ENCODE data around the gene ABHD2.
"Not testable (repeated sequence)": the region's sequence is repeated elsewhere in the genome, so short reads cannot be mapped to it uniquely, and the experiment has no call there.

ABHD2 gene

GRCh38 chr15:89087830-89088604, at the start of gene ABHD2:
Gene ABHD2 (plus strand): TSS chr15:89088456. CDS start chr15:89116328, 27,872 bp downstream.
- peak; percentile 99 for DNase-seq

- no peak for DNase-seq
Observed at GRCh38 chr15:89039142-89039541, 49.1 kb upstream of the ABHD2 start.

- DNase-seq: no peak
Observed at GRCh38 chr15:89041507-89041906, 46.7 kb upstream of the ABHD2 start.

GRCh38 chr15:89042387-89042786, 45.9 kb upstream of the ABHD2 start:
- no peak for DNase-seq

- no peak for DNase-seq
Observed at GRCh38 chr15:89043031-89044002, 44.9 kb upstream of the ABHD2 start.

GRCh38 chr15:89049016-89049666, 39.1 kb upstream of the ABHD2 start:
- not testable (repeated sequence) for DNase-seq

- DNase-seq: no peak
Observed at GRCh38 chr15:89051875-89052274, 36.4 kb upstream of the ABHD2 start.

GRCh38 chr15:89052474-89052873, 35.8 kb upstream of the ABHD2 start:
- no peak for DNase-seq

- no peak for DNase-seq
Observed at GRCh38 chr15:89054873-89055272, 33.4 kb upstream of the ABHD2 start.

- peak; percentile 44 for DNase-seq
Observed at GRCh38 chr15:89057506-89058133, 30.6 kb upstream of the ABHD2 start.

- DNase-seq: no peak
Observed at GRCh38 chr15:89058376-89058775, 29.9 kb upstream of the ABHD2 start.

- DNase-seq: no peak
Observed at GRCh38 chr15:89058876-89059405, 29.3 kb upstream of the ABHD2 start.

GRCh38 chr15:89066280-89066679, 22.0 kb upstream of the ABHD2 start:
- DNase-seq: no peak

- DNase-seq: no peak
Observed at GRCh38 chr15:89067751-89068150, 20.5 kb upstream of the ABHD2 start.

- DNase-seq: no peak
Observed at GRCh38 chr15:89068325-89068784, 19.9 kb upstream of the ABHD2 start.

- DNase-seq: no peak
Observed at GRCh38 chr15:89070197-89071124, 17.8 kb upstream of the ABHD2 start.

- DNase-seq: no peak
Observed at GRCh38 chr15:89071471-89071870, 16.8 kb upstream of the ABHD2 start.

GRCh38 chr15:89072277-89072869, 15.9 kb upstream of the ABHD2 start:
- DNase-seq: no peak

- DNase-seq: no peak
Observed at GRCh38 chr15:89074402-89075012, 13.7 kb upstream of the ABHD2 start.

GRCh38 chr15:89075101-89075640, 13.1 kb upstream of the ABHD2 start:
- no peak for DNase-seq

Measured in NCI-H1436 (cell line).